ENCODE results near the gene CYB561A3.

The CYB561A3 gene

GRCh38 chr11:61352038-61352437, 9.6 kb downstream of the CYB561A3 start:
- TF ChIP-seq POLR2AphosphoS5 (IDR thresholded peaks at IDR 0.05; ENCODE audit: borderline replicate concordance, low read depth, low read length) (no peak), FOXP2 (optimal IDR thresholded peaks at IDR 0.05; ENCODE audit: control extremely low read depth, extremely low read length, insufficient read depth) (no peak), EZH2 (IDR thresholded peaks at IDR 0.05) (no peak)
- Histone ChIP-seq H3K9me3 (ENCODE audit: low read depth, low read length) (no peaks in the 10 kb centered on the region), H3K27ac (no peak overlapping the region), H3K9ac (ENCODE audit: insufficient read length) (no peak overlapping the region), H3K4me3 (no peak overlapping the region), H3K36me3 (ENCODE audit: insufficient read depth, low read length) (peaks cover 8% of the 10 kb centered on the region)
- no peak for DNase-seq (ENCODE audit: low read depth, low spot score)

- Histone ChIP-seq H3K9me3 (ENCODE audit: low read depth, low read length) (no peaks in the 10 kb centered on the region), H3K9ac (ENCODE audit: insufficient read length) (no peak overlapping the region), H3K4me3 (no peak overlapping the region), H3K36me3 (ENCODE audit: insufficient read depth, low read length) (peaks cover 8% of the 10 kb centered on the region), H3K27ac (no peak overlapping the region)
- TF ChIP-seq POLR2AphosphoS5 (IDR thresholded peaks at IDR 0.05; ENCODE audit: borderline replicate concordance, low read depth, low read length) (no peak), FOXP2 (optimal IDR thresholded peaks at IDR 0.05; ENCODE audit: control extremely low read depth, extremely low read length, insufficient read depth) (no peak), EZH2 (IDR thresholded peaks at IDR 0.05) (no peak)
- DNase-seq (ENCODE audit: low read depth, low spot score) = no peak
These were observed 10.9 kb downstream of the CYB561A3 start for GRCh38 chr11:61350803-61351202.

GRCh38 chr11:61350336-61350735, 11.3 kb downstream of the CYB561A3 start:
- TF ChIP-seq FOXP2 (optimal IDR thresholded peaks at IDR 0.05; ENCODE audit: control extremely low read depth, extremely low read length, insufficient read depth) = no peak
- no peak for TF ChIP-seq EZH2 (IDR thresholded peaks at IDR 0.05)
- no peak for TF ChIP-seq POLR2AphosphoS5 (IDR thresholded peaks at IDR 0.05; ENCODE audit: borderline replicate concordance, low read depth, low read length)
- Histone ChIP-seq H3K4me3 (no peak overlapping the region), H3K36me3 (ENCODE audit: insufficient read depth, low read length) (peaks cover 8% of the 10 kb centered on the region), H3K9ac (ENCODE audit: insufficient read length) (no peak overlapping the region), H3K9me3 (ENCODE audit: low read depth, low read length) (no peaks in the 10 kb centered on the region), H3K27ac (no peak overlapping the region)
- no peak for DNase-seq (ENCODE audit: low read depth, low spot score)

GRCh38 chr11:61349916-61350315, 11.8 kb downstream of the CYB561A3 start:
- Histone ChIP-seq H3K27ac (no peak overlapping the region), H3K9ac (ENCODE audit: insufficient read length) (no peak overlapping the region), H3K36me3 (ENCODE audit: insufficient read depth, low read length) (peaks cover 8% of the 10 kb centered on the region), H3K4me3 (no peak overlapping the region), H3K9me3 (ENCODE audit: low read depth, low read length) (no peaks in the 10 kb centered on the region)
- DNase-seq (ENCODE audit: low read depth, low spot score) = no peak
- TF ChIP-seq FOXP2 (optimal IDR thresholded peaks at IDR 0.05; ENCODE audit: control extremely low read depth, extremely low read length, insufficient read depth) = no peak
- no peak for TF ChIP-seq EZH2 (IDR thresholded peaks at IDR 0.05)
- no peak for TF ChIP-seq POLR2AphosphoS5 (IDR thresholded peaks at IDR 0.05; ENCODE audit: borderline replicate concordance, low read depth, low read length)

GRCh38 chr11:61349189-61349751, 12.4 kb downstream of the CYB561A3 start:
- Histone ChIP-seq H3K9me3 (ENCODE audit: low read depth, low read length) (no peaks in the 10 kb centered on the region), H3K27ac (no peak overlapping the region), H3K4me3 (no peak overlapping the region), H3K9ac (ENCODE audit: insufficient read length) (no peak overlapping the region), H3K36me3 (ENCODE audit: insufficient read depth, low read length) (peaks cover 8% of the 10 kb centered on the region)
- DNase-seq (ENCODE audit: low read depth, low spot score) = no peak
- TF ChIP-seq FOXP2 (optimal IDR thresholded peaks at IDR 0.05; ENCODE audit: control extremely low read depth, extremely low read length, insufficient read depth) = no peak
- TF ChIP-seq EZH2 (IDR thresholded peaks at IDR 0.05) = no peak

GRCh38 chr11:61347916-61348461, 13.7 kb downstream of the CYB561A3 start:
- H3K36me3 ChIP-seq (ENCODE audit: insufficient read depth, low read length) = peaks cover 5% of the 10 kb centered on the region

GRCh38 chr11:61345954-61346843, 15.5 kb downstream of the CYB561A3 start:
- no peaks in the 10 kb centered on the region for H3K9me3 ChIP-seq (ENCODE audit: low read depth, low read length)
- no peak overlapping the region for H3K27ac ChIP-seq
- no peak overlapping the region for H3K4me3 ChIP-seq
- H3K36me3 ChIP-seq (ENCODE audit: insufficient read depth, low read length) = no peaks in the 10 kb centered on the region; the same call in 1 of the 2 replicates
- DNase-seq (ENCODE audit: low read depth, low spot score) = no peak
- TF ChIP-seq POLR2AphosphoS5 (IDR thresholded peaks at IDR 0.05; ENCODE audit: borderline replicate concordance, low read depth, low read length) = no peak
- no peak for TF ChIP-seq EZH2 (IDR thresholded peaks at IDR 0.05)
- no peak for TF ChIP-seq FOXP2 (optimal IDR thresholded peaks at IDR 0.05; ENCODE audit: control extremely low read depth, extremely low read length, insufficient read depth)
- H3K9ac ChIP-seq (ENCODE audit: insufficient read length) = no peak overlapping the region

More at GRCh38 chr11:61347916-61348461, 13.7 kb downstream of the CYB561A3 start:
- H3K9me3 ChIP-seq (ENCODE audit: low read depth, low read length) = no peaks in the 10 kb centered on the region
- H3K27ac ChIP-seq = no peak overlapping the region
- TF ChIP-seq POLR2AphosphoS5 (IDR thresholded peaks at IDR 0.05; ENCODE audit: borderline replicate concordance, low read depth, low read length) (no peak), EZH2 (IDR thresholded peaks at IDR 0.05) (no peak), FOXP2 (optimal IDR thresholded peaks at IDR 0.05; ENCODE audit: control extremely low read depth, extremely low read length, insufficient read depth) (no peak)
- no peak overlapping the region for H3K4me3 ChIP-seq
- no peak for DNase-seq (ENCODE audit: low read depth, low spot score)
- no peak overlapping the region for H3K9ac ChIP-seq (ENCODE audit: insufficient read length)

GRCh38 chr11:61345170-61345610, 16.5 kb downstream of the CYB561A3 start:
- no peak overlapping the region for H3K9ac ChIP-seq (ENCODE audit: insufficient read length)
- H3K9me3 ChIP-seq (ENCODE audit: low read depth, low read length) = no peaks in the 10 kb centered on the region
- H3K36me3 ChIP-seq (ENCODE audit: insufficient read depth, low read length) = no peaks in the 10 kb centered on the region; the same call in 1 of the 2 replicates
- DNase-seq (ENCODE audit: low read depth, low spot score) = no peak
- TF ChIP-seq FOXP2 (optimal IDR thresholded peaks at IDR 0.05; ENCODE audit: control extremely low read depth, extremely low read length, insufficient read depth) = no peak
- TF ChIP-seq POLR2AphosphoS5 (IDR thresholded peaks at IDR 0.05; ENCODE audit: borderline replicate concordance, low read depth, low read length) = no peak
- TF ChIP-seq EZH2 (IDR thresholded peaks at IDR 0.05) = no peak
- H3K4me3 ChIP-seq = no peak overlapping the region
- no peak overlapping the region for H3K27ac ChIP-seq
